ENCODE measurements around the gene SORCS3. TPM values are rescaled to one million over a fixed set of nuclear protein-coding genes. Genes with fewer than 3 reads are reported as not detected.

SORCS3 gene
- total and polyA plus RNA-seq, 2 donors (not counting 1 experiment from before 2014, with no cell fraction given) = not detected

- ChIA-PET POLR2A (no interaction called here), CTCF (no interaction called here)
- H3K9me3 ChIP-seq (ENCODE audit: control extremely low read depth in 1 of 3, control insufficient read depth in 2 of 3, insufficient read depth in 1 of 3, low read length in 2 of 3) = no peaks in the 10 kb centered on the region
- Mint-ChIP-seq H3K4me3 (no peak overlapping the region), H3K27me3 (no peaks in the 10 kb centered on the region), H3K9me3 (ENCODE audit: insufficient read depth) (no peaks in the 10 kb centered on the region), H3K4me1 (no peaks in the 10 kb centered on the region), H3K27ac (no peak overlapping the region)
- no peak overlapping the region for H2AFZ ChIP-seq (ENCODE audit: insufficient read depth, low read depth, low read length, poor library complexity, severe bottlenecking)
- intact Hi-C loops (cut with micrococcal nuclease) = no loop called here
- no peaks in the 10 kb centered on the region for H3K4me1 ChIP-seq (ENCODE audit: control insufficient read depth in 2 of 2, insufficient read depth in 2 of 2, low read length in 2 of 2)
- ATAC-seq (ENCODE audit: low read depth) = no peak
- 36% methylated on average over 2 of the region's 2 CpGs for WGBS (ENCODE audit: insufficient coverage)
- H3K4me2 ChIP-seq (replicated peaks; ENCODE audit: low read depth, low read length, poor library complexity, severe bottlenecking) = no peak overlapping the region
- H3K4me3 ChIP-seq (ENCODE audit: control extremely low read depth in 1 of 5, extremely low read depth in 1 of 5, insufficient read depth in 1 of 5, low read depth in 2 of 5, low read length in 4 of 5) = no peak overlapping the region
- no peaks in the 10 kb centered on the region for H3K27me3 ChIP-seq (replicated peaks in 1 of 4; ENCODE audit: control extremely low read depth in 1 of 4, control insufficient read depth in 3 of 4, insufficient read depth in 4 of 4, low read length in 3 of 4)
- DNase-seq = no peak
- no peaks in the 10 kb centered on the region for H4K20me1 ChIP-seq (ENCODE audit: control insufficient read depth, insufficient read depth, low read length, poor library complexity, severe bottlenecking)
- no peaks in the 10 kb centered on the region for H3K79me2 ChIP-seq (ENCODE audit: control insufficient read depth, insufficient read depth, low read length)
- no peak for TF ChIP-seq EZH2 (IDR thresholded peaks at IDR 0.05; ENCODE audit: borderline replicate concordance, insufficient read depth, low read depth, low read length, poor library complexity, severe bottlenecking)
- TF ChIP-seq, protein P1, sequence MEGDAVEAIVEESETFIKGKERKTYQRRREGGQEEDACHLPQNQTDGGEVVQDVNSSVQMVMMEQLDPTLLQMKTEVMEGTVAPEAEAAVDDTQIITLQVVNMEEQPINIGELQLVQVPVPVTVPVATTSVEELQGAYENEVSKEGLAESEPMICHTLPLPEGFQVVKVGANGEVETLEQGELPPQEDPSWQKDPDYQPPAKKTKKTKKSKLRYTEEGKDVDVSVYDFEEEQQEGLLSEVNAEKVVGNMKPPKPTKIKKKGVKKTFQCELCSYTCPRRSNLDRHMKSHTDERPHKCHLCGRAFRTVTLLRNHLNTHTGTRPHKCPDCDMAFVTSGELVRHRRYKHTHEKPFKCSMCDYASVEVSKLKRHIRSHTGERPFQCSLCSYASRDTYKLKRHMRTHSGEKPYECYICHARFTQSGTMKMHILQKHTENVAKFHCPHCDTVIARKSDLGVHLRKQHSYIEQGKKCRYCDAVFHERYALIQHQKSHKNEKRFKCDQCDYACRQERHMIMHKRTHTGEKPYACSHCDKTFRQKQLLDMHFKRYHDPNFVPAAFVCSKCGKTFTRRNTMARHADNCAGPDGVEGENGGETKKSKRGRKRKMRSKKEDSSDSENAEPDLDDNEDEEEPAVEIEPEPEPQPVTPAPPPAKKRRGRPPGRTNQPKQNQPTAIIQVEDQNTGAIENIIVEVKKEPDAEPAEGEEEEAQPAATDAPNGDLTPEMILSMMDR (IDR thresholded peaks at IDR 0.05) = no peak
- H3K27ac ChIP-seq (ENCODE audit: low read length in 2 of 2) = no peak overlapping the region
- H3K36me3 ChIP-seq (replicated peaks in 1 of 2; ENCODE audit: control extremely low read depth in 1 of 2, control insufficient read depth in 1 of 2, extremely low read depth in 1 of 2, insufficient read depth in 2 of 2, low read length in 1 of 2) = no peaks in the 10 kb centered on the region
- no peak overlapping the region for H3K9ac ChIP-seq (ENCODE audit: low read length)
Measured at GRCh38 chr10:105288026-105288425, 646.9 kb downstream of the SORCS3 start.

GRCh38 chr10:105288613-105289012 lies 647.5 kb downstream of the SORCS3 start:
- Mint-ChIP-seq H3K9me3 (ENCODE audit: insufficient read depth) (no peaks in the 10 kb centered on the region), H3K27me3 (no peaks in the 10 kb centered on the region), H3K27ac (no peak overlapping the region), H3K4me1 (no peaks in the 10 kb centered on the region), H3K4me3 (no peak overlapping the region)
- Histone ChIP-seq H3K27ac (ENCODE audit: low read length in 2 of 2) (no peak overlapping the region), H3K4me3 (ENCODE audit: control extremely low read depth in 1 of 5, extremely low read depth in 1 of 5, insufficient read depth in 1 of 5, low read depth in 2 of 5, low read length in 4 of 5) (no peak overlapping the region), H3K27me3 (replicated peaks in 1 of 4; ENCODE audit: control extremely low read depth in 1 of 4, control insufficient read depth in 3 of 4, insufficient read depth in 4 of 4, low read length in 3 of 4) (no peaks in the 10 kb centered on the region), H3K4me1 (ENCODE audit: control insufficient read depth in 2 of 2, insufficient read depth in 2 of 2, low read length in 2 of 2) (no peaks in the 10 kb centered on the region), H3K9me3 (ENCODE audit: control extremely low read depth in 1 of 3, control insufficient read depth in 2 of 3, insufficient read depth in 1 of 3, low read length in 2 of 3) (peaks cover 0 to 4% (median 0%) of the 10 kb centered on the region in 3 donors), H3K36me3 (replicated peaks in 1 of 2; ENCODE audit: control extremely low read depth in 1 of 2, control insufficient read depth in 1 of 2, extremely low read depth in 1 of 2, insufficient read depth in 2 of 2, low read length in 1 of 2) (no peaks in the 10 kb centered on the region), H3K79me2 (ENCODE audit: control insufficient read depth, insufficient read depth, low read length) (no peaks in the 10 kb centered on the region), H3K9ac (ENCODE audit: low read length) (no peak overlapping the region), H4K20me1 (ENCODE audit: control insufficient read depth, insufficient read depth, low read length, poor library complexity, severe bottlenecking) (no peaks in the 10 kb centered on the region), H2AFZ (ENCODE audit: insufficient read depth, low read depth, low read length, poor library complexity, severe bottlenecking) (no peak overlapping the region), H3K4me2 (replicated peaks; ENCODE audit: low read depth, low read length, poor library complexity, severe bottlenecking) (no peak overlapping the region)
- TF ChIP-seq, protein P1 (IDR thresholded peaks at IDR 0.05) = no peak
- TF ChIP-seq EZH2 (IDR thresholded peaks at IDR 0.05; ENCODE audit: borderline replicate concordance, insufficient read depth, low read depth, low read length, poor library complexity, severe bottlenecking) = no peak
- CTCF ChIA-PET = no interaction called here
- intact Hi-C loops (cut with micrococcal nuclease) = no loop called here
- DNase-seq = no peak
- POLR2A ChIA-PET = no interaction called here
- no peak for ATAC-seq (ENCODE audit: low read depth)

All from B cell (primary cell).